GM15510 (cell line): ENCODE results near the gene TXNDC15.

Source experiments
- POLR2A ChIP-seq: IDR thresholded peaks from 3 replicates; pipeline ENCODE4 v1.6.1; 2011; ENCODE audit warnings: borderline replicate concordance; ENCODE audit not compliant: insufficient read length; ENCODE audit errors: extremely low read depth

The TXNDC15 gene

GRCh38 chr5:134905246-134905996 lies 31.2 kb downstream of the TXNDC15 start:
- TF ChIP-seq POLR2A: no peak

DNA sequence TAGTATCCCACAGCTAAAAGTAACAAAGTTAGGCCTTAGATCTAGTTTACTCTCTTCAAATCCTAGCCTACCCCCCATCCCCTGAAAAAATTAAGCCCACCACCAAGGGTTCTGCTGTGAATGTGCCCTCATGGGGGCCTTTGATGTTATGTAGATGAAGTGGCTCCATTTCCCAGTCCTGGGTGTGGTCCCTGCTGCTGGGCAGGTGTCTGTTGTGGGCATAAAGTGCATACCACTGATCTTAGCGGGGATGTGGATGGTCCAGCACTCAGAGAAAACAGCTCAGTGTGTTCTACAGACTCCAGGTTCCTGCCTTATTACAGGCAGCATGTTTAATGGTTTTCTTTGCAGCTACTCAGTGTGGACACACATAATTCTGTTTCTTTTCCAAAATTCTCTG lies 32.6 kb downstream of the TXNDC15 start:
- no peak for TF ChIP-seq POLR2A

GRCh38 chr5:134911285-134912206 lies 37.4 kb downstream of the TXNDC15 start:
- TF ChIP-seq POLR2A: no peak

- no peak for TF ChIP-seq POLR2A
Measured at GRCh38 chr5:134913254-134913653, 39.1 kb downstream of the TXNDC15 start.

DNA sequence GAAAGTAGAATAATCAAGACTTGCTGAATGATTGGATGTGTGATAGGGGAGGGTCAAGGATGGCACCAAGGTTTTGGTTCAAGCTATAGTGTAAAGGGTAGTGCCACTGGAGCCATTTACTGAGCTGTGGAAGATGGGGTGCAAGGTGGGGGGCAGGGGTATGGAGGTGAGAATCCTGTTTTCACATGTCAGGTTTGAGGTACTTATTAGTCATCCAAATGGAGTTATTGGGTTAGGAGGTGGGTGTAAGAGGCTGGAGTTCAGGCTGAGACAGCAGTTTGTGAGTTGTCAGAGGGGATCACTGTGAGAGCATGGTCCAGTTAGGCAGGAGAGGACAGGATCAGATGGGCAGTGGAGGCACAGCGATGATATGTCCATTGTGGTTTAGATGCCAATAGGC lies 39.6 kb downstream of the TXNDC15 start:
- no peak for TF ChIP-seq POLR2A

- TF ChIP-seq POLR2A: no peak
Measured at GRCh38 chr5:134917070-134917815, 43.1 kb downstream of the TXNDC15 start.

DNA sequence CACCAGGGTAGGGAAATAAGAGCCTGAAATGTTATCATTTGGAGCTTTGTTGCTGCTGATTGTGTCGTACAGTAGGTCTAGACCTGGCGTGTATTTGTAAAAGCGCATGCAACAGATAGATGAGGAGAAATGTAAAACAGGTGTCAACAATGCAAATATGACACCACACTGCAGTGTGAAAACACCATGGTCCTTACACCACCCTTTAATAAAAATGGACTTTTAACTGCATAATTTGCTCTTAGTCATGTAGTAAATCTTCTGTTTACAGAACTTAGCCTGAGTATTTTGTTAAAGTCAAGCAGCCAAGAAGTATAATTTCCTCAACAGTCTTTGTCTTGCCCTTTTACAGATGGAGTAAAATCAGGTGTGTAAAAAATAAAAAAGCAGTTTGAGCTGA lies 44.7 kb downstream of the TXNDC15 start:
- no peak for TF ChIP-seq POLR2A

- no peak for TF ChIP-seq POLR2A
Measured at GRCh38 chr5:134920848-134921575, 46.8 kb downstream of the TXNDC15 start.

DNA sequence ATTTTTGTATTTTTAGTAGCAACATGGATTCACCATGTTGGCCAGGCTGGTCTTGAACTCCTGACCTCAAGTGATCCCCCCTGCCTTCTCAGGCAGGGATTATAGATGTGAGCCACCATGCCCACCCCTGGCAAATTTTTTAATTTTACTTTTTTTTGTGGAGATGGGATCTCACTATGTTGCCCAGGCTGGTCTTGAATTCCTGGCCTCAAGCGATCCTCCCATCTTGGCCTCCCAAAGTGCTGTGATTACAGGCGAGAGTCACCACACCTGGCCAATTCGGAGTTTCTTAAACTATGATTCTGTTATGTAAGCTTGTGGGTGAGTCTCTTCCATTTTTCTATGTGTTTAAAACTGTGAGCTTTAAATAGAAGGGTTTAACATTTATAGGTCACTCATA lies 58.3 kb downstream of the TXNDC15 start:
- TF ChIP-seq POLR2A: no peak

- no peak for TF ChIP-seq POLR2A
Measured at GRCh38 chr5:134934202-134934601, 60.0 kb downstream of the TXNDC15 start.

DNA sequence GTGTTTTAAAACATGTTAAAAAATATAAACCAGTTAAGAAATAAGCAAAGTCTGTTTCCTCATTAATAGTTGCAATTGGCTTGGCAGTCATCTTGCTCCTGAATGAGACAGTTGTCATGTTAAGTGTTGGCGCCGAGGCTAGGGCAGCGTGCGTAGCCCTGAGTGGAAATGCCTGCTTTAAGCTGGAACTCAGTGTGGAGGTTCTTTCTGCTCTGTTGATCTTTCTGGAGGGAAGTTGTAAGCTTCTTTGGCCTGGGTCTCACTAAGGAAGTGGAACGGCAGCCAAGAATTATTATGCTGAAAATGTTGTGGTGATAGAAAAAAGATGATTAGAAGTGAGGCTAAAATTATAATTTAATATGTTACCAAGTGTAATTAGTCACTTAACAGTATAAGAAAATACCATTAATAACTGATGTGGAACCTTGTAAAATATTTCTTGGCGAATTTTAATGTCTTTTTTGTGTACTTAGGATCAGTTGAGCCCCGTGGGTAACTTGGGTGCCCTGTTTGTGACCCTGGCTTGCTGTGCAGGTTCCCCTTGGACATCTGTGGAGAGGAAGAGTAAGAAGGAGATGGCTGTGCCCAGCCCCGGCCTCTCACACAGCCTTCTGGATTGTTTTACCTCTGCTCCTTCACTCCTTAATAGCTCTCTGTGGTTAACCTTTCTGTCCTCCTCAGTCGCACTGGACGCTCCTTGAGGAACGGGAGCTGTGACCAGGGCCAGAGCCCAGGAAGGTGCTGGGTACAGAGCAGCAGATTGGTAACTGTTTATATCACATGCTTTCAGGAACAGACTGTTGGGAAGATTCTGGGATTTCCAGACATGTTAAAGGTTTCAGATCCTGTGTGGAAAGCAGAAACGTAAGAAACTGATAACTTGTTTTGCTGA lies 61.8 kb downstream of the TXNDC15 start:
- no peak for TF ChIP-seq POLR2A

- TF ChIP-seq POLR2A: no peak
Measured at GRCh38 chr5:134937526-134937925, 63.4 kb downstream of the TXNDC15 start.

DNA sequence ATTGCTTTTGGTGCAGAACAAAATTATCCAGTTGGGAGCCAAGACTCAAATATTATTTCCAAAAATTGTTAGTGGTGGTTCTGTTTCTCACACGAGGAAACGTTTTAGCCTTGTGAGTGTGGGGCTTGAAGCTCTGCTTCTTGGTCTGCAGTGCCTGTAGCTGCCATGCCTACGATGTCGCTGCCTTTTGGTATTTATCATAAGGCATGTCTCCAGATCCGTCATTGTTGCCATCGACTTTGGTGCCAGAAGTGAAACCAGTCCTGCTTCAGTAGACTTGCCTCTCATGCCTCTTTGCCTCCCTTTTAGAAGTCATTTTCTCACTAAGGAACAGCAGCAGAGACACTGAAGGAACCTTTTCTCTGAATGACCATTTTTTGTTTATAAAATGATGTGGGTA lies 63.9 kb downstream of the TXNDC15 start:
- no peak for TF ChIP-seq POLR2A
